Endodermal cell (in vitro differentiated cells): ENCODE data around the gene RASEF. TPM values are rescaled to one million over a fixed set of nuclear protein-coding genes. Genes with fewer than 3 reads are reported as not detected.

ENCODE experiments used
- DNase-seq: peaks from one replicate; pipeline ENCODE4 v3.0.0-alpha.2; 2017
- H3K27ac ChIP-seq: 2 replicates; pipeline ENCODE4 v1.5.1; 2013; ENCODE audit warnings: mild to moderate bottlenecking, low read depth, low read length, moderate library complexity
- H3K27me3 ChIP-seq: 2 replicates; pipeline ENCODE4 v1.6.1; 2013; ENCODE audit warnings: mild to moderate bottlenecking, low read length, moderate library complexity; ENCODE audit not compliant: insufficient read depth, control insufficient read depth, poor library complexity, severe bottlenecking
- H3K36me3 ChIP-seq: 2 replicates; pipeline ENCODE4 v1.7.0; 2013; ENCODE audit warnings: mild to moderate bottlenecking, low read length, moderate library complexity; ENCODE audit not compliant: control insufficient read depth, insufficient read depth
- H3K4me1 ChIP-seq: one replicate; pipeline ENCODE4 v1.7.0; 2013; ENCODE audit warnings: low read length; ENCODE audit not compliant: control insufficient read depth, insufficient read depth
- H3K4me3 ChIP-seq: 2 replicates; pipeline ENCODE4 v1.5.1; 2013; ENCODE audit warnings: mild to moderate bottlenecking, low read length, moderate library complexity
- H3K9ac ChIP-seq: 2 replicates; pipeline ENCODE4 v1.6.1; 2013; ENCODE audit warnings: mild to moderate bottlenecking, low read length, moderate library complexity; ENCODE audit not compliant: poor library complexity, severe bottlenecking; ENCODE audit errors: extremely low read depth
- H3K9me3 ChIP-seq: 2 replicates; pipeline ENCODE4 v1.6.1; 2013; ENCODE audit warnings: mild to moderate bottlenecking, low read length, moderate library complexity; ENCODE audit not compliant: control insufficient read depth
- H3K27ac Mint-ChIP-seq: 2 replicates; pipeline ENCODE4 v1.8.0; 2020; ENCODE audit warnings: mixed read lengths
- H3K27me3 Mint-ChIP-seq: 2 replicates; pipeline ENCODE4 v1.8.0; 2021; ENCODE audit warnings: mild to moderate bottlenecking, mixed read lengths; ENCODE audit not compliant: insufficient read depth
- H3K36me3 Mint-ChIP-seq: 2 replicates; pipeline ENCODE4 v1.8.0; 2020; ENCODE audit warnings: low read depth, mixed read lengths
- H3K4me1 Mint-ChIP-seq: 2 replicates; pipeline ENCODE4 v1.8.0; 2020; ENCODE audit warnings: mixed read lengths
- H3K4me3 Mint-ChIP-seq: 2 replicates; pipeline ENCODE4 v1.8.0; 2020; ENCODE audit warnings: mild to moderate bottlenecking, moderate library complexity, mixed read lengths
- H3K9me3 Mint-ChIP-seq: 2 replicates; pipeline ENCODE4 v1.8.0; 2020; ENCODE audit warnings: mild to moderate bottlenecking, mixed read lengths
- CTCF ChIP-seq: fragments of 200-600 bp; sonication (generic); conservative IDR thresholded peaks from 2 replicates; pipeline ENCODE4 v1.5.0; 2021; ENCODE audit warnings: antibody characterized with exemption, mild to moderate bottlenecking
- WGBS, 2 experiments: methylation state at CpG; one replicate each; pipeline versions ENCODE4 v1.1.5 to v1.1.7; 2013; ENCODE audit warnings: missing lambda C conversion rate in 2 of 2, mixed read lengths in 1 of 2; ENCODE audit not compliant: insufficient coverage in 1 of 2, insufficient read length in 1 of 2; 5-methylcytosine and 5-hydroxymethylcytosine counted together
- total RNA-seq, 2 donors: library from RNA; stranded (reverse); fragmentation: NEBNext Ultra II Directional in 1 of 2; extraction: Animal tissue kit (Norgen Biotek cat#: 25700) in 1 of 2; gene quantifications; 2 replicates in 1 of 2; 3 replicates in 1 of 2; pipeline ENCODE4 v1.2.1, GENCODE V29; 2021

RASEF gene
- total RNA-seq, 2 donors from 2014 or later = 1.1 to 1.7 TPM

- Mint-ChIP-seq H3K27me3 (peaks cover 6% of the 10 kb centered on the region), H3K4me3 (no peak overlapping the region)
- no peak overlapping the region for H3K9ac ChIP-seq
Observed at GRCh38 chr9:83039303-83039702, 23.6 kb downstream of the RASEF start.

GRCh38 chr9:83036043-83036442 is 26.9 kb downstream of the RASEF start:
- Mint-ChIP-seq H3K27ac (no peak overlapping the region), H3K27me3 (no peaks in the 10 kb centered on the region), H3K4me3 (no peak overlapping the region), H3K9me3 (no peaks in the 10 kb centered on the region), H3K4me1 (no peaks in the 10 kb centered on the region), H3K36me3 (no peaks in the 10 kb centered on the region)
- Histone ChIP-seq H3K4me3 (no peak overlapping the region), H3K9me3 (no peaks in the 10 kb centered on the region), H3K9ac (no peak overlapping the region), H3K36me3 (no peaks in the 10 kb centered on the region), H3K27ac (no peak overlapping the region), H3K27me3 (no peaks in the 10 kb centered on the region), H3K4me1 (no peaks in the 10 kb centered on the region)
- WGBS, 2 experiments = 84 to 100% methylated on average over 2 of the region's 2 CpGs
- DNase-seq = no peak
- no peak for TF ChIP-seq CTCF

More at GRCh38 chr9:83039303-83039702, 23.6 kb downstream of the RASEF start:
- Histone ChIP-seq H3K27me3 (no peaks in the 10 kb centered on the region), H3K9me3 (no peaks in the 10 kb centered on the region), H3K4me1 (no peaks in the 10 kb centered on the region), H3K4me3 (no peak overlapping the region), H3K36me3 (no peaks in the 10 kb centered on the region), H3K27ac (no peak overlapping the region)
- TF ChIP-seq CTCF = no peak
- H3K9me3 Mint-ChIP-seq = no peaks in the 10 kb centered on the region
- no peak overlapping the region for H3K27ac Mint-ChIP-seq
- peaks cover 8% of the 10 kb centered on the region for H3K4me1 Mint-ChIP-seq
- 86 to 88% methylated on average over 4 to 5 of the region's 5 CpGs for WGBS, 2 experiments
- no peaks in the 10 kb centered on the region for H3K36me3 Mint-ChIP-seq
- DNase-seq = no peak

GRCh38 chr9:83035143-83035542 is 27.8 kb downstream of the RASEF start:
- Histone ChIP-seq H3K4me1 (no peaks in the 10 kb centered on the region), H3K9me3 (no peaks in the 10 kb centered on the region), H3K27ac (no peak overlapping the region), H3K36me3 (no peaks in the 10 kb centered on the region), H3K4me3 (no peak overlapping the region), H3K27me3 (no peaks in the 10 kb centered on the region), H3K9ac (no peak overlapping the region)
- H3K4me3 Mint-ChIP-seq = no peak overlapping the region
- no peaks in the 10 kb centered on the region for H3K27me3 Mint-ChIP-seq
- TF ChIP-seq CTCF = no peak
- H3K9me3 Mint-ChIP-seq = no peaks in the 10 kb centered on the region
- no peaks in the 10 kb centered on the region for H3K36me3 Mint-ChIP-seq
- WGBS, 2 experiments = 85 to 100% methylated on average over 1 to 2 of the region's 2 CpGs
- no peak for DNase-seq
- H3K27ac Mint-ChIP-seq = no peak overlapping the region
- no peaks in the 10 kb centered on the region for H3K4me1 Mint-ChIP-seq
